Activated CD4-positive, alpha-beta T cell treated with anti-CD3 and anti-CD28 coated beads for 24 hours (primary cell): ENCODE measurements around the gene SOWAHA.
"Not testable (repeated sequence)": the region's sequence is repeated elsewhere in the genome, so short reads cannot be mapped to it uniquely, and the experiment has no call there.

Source experiments
- DNase-seq, 2 donors: peaks; one replicate each; pipeline ENCODE4 v3.0.0-alpha.2; 2020; ENCODE audit warnings: low read depth in 2 of 2

Gene SOWAHA

GRCh38 chr5:132853323-132853722 is 40.2 kb downstream of the SOWAHA start:
- no peak for DNase-seq

- no peak for DNase-seq
Measured at GRCh38 chr5:132853790-132854189, 40.7 kb downstream of the SOWAHA start.

- DNase-seq = no peak
Measured at GRCh38 chr5:132854301-132854700, 41.2 kb downstream of the SOWAHA start.

- not testable (repeated sequence) for DNase-seq
Measured at GRCh38 chr5:132854992-132855391, 41.9 kb downstream of the SOWAHA start.

- no peak for DNase-seq
Measured at GRCh38 chr5:132856011-132856410, 42.9 kb downstream of the SOWAHA start.

GRCh38 chr5:132859889-132860437 is 46.9 kb downstream of the SOWAHA start:
- DNase-seq = no peak

- no peak for DNase-seq
Measured at GRCh38 chr5:132860742-132861141, 47.6 kb downstream of the SOWAHA start.

GRCh38 chr5:132865668-132866341 is 52.7 kb downstream of the SOWAHA start:
- DNase-seq = no peak
